Fibroblast of lung (primary cell): ENCODE data around the gene BMERB1. TPM values are rescaled to one million over a fixed set of nuclear protein-coding genes. Genes with fewer than 3 reads are reported as not detected.

Experiments used
- DNase-seq, 2 donors: peaks; one replicate each; pipeline versions ENCODE4 v3.0.0 to v3.0.0-alpha.2; 2010; ENCODE audit warnings: low read depth in 2 of 2
- H2AFZ ChIP-seq: 2 replicates; pipeline ENCODE4 v1.5.1; 2012; ENCODE audit warnings: low read length, control low read depth, inconsistent platforms
- H3K27ac ChIP-seq: 2 replicates; pipeline ENCODE4 v1.5.1; 2011; ENCODE audit warnings: low read length, control low read depth; ENCODE audit not compliant: insufficient read depth
- H3K27me3 ChIP-seq: 2 replicates; pipeline ENCODE4 v1.5.1; 2011; ENCODE audit warnings: mild to moderate bottlenecking, low read length; ENCODE audit not compliant: control insufficient read depth, insufficient read depth
- H3K36me3 ChIP-seq: 2 replicates; pipeline ENCODE4 v1.5.1; 2011; ENCODE audit warnings: low read length; ENCODE audit not compliant: control insufficient read depth, insufficient read depth
- H3K4me1 ChIP-seq: 2 replicates; pipeline ENCODE4 v1.5.1; 2011; ENCODE audit warnings: low read length; ENCODE audit not compliant: control insufficient read depth, insufficient read depth; ENCODE audit errors: extremely low read depth
- H3K4me2 ChIP-seq: 2 replicates; pipeline ENCODE4 v1.5.1; 2011; ENCODE audit warnings: low read length, control low read depth; ENCODE audit not compliant: insufficient read depth; ENCODE audit errors: extremely low read depth
- H3K4me3 ChIP-seq, 4 experiments: fragments of 200-600 bp in 1 of 4; sonication (generic) in 1 of 4; replicated peaks in 1 of 4; 2 replicates each; pipeline ENCODE4 v1.5.1; 2011 to 2016; ENCODE audit warnings: low read length in 4 of 4, low read depth in 3 of 4, mild to moderate bottlenecking in 3 of 4, control low read depth in 2 of 4, inconsistent platforms in 1 of 4, mixed read lengths in 1 of 4; ENCODE audit not compliant: insufficient read depth in 1 of 4; ENCODE audit errors: control extremely low read depth in 1 of 4
- H3K79me2 ChIP-seq: 2 replicates; pipeline ENCODE4 v1.5.1; 2012; ENCODE audit warnings: mild to moderate bottlenecking, low read length, inconsistent platforms; ENCODE audit not compliant: control insufficient read depth, insufficient read depth
- H3K9ac ChIP-seq: 2 replicates; pipeline ENCODE4 v1.5.1; 2011; ENCODE audit warnings: mild to moderate bottlenecking, low read length, control low read depth; ENCODE audit not compliant: insufficient read depth
- H3K9me3 ChIP-seq: 2 replicates; pipeline ENCODE4 v1.5.1; 2012; ENCODE audit warnings: low read depth, low read length; ENCODE audit not compliant: control insufficient read depth, insufficient read depth
- H4K20me1 ChIP-seq: 2 replicates; pipeline ENCODE4 v1.5.1; 2011; ENCODE audit warnings: low read length; ENCODE audit not compliant: control insufficient read depth, insufficient read depth; ENCODE audit errors: extremely low read depth
- CTCF ChIP-seq, 2 donors: IDR thresholded peaks in 1 of 2; conservative IDR thresholded peaks in 1 of 2; 1 replicate in 1 of 2; 2 replicates in 1 of 2; pipeline ENCODE4 v1.5.1; 2011 to 2012; ENCODE audit warnings: low read length in 2 of 2, control low read depth in 1 of 2, inconsistent platforms in 1 of 2, low read depth in 1 of 2, mild to moderate bottlenecking in 1 of 2
- EZH2 ChIP-seq: IDR thresholded peaks from 2 replicates; pipeline ENCODE4 v1.5.1; 2012; ENCODE audit warnings: low read length, control low read depth, mild to moderate bottlenecking; ENCODE audit errors: missing control alignments
- polyA plus RNA-seq, 2 donors: library from polyadenylated mRNA; depleted of rRNA in 1 of 2; stranded (reverse) in 1 of 2; unstranded in 1 of 2; fragments of >200 nt; gene quantifications; 2 replicates each; pipeline ENCODE4 v1.2.1, GENCODE V29; 2011 to 2012; ENCODE audit warnings: missing spikeins in 1 of 2
- total RNA-seq: library from RNA; depleted of rRNA; stranded (reverse); fragments of >200 nt; gene quantifications from 2 replicates; pipeline ENCODE4 v1.2.1, GENCODE V29; 2014

BMERB1 gene
- total and polyA plus RNA-seq, 2 donors (not counting 1 experiment from before 2014, with no cell fraction given): 39.1 to 46.0 TPM

GRCh38 chr16:15636392-15636873, 202.0 kb downstream of the BMERB1 start:
- no peak for TF ChIP-seq CTCF (conservative IDR thresholded peaks at IDR 0.05 in 1 of 2, IDR thresholded peaks at IDR 0.05 in 1 of 2; ENCODE audit: low read depth in 1 of 2, low read length in 2 of 2)
- no peak for TF ChIP-seq EZH2
- no peak for DNase-seq

More at GRCh38 chr16:15636392-15636873, 202.0 kb downstream of the BMERB1 start:
- Histone ChIP-seq H4K20me1 (no peaks in the 10 kb centered on the region), H3K79me2 (peaks cover 9% of the 10 kb centered on the region), H3K27ac (no peak overlapping the region), H3K9ac (no peak overlapping the region), H3K36me3 (peaks cover 9% of the 10 kb centered on the region), H3K27me3 (no peaks in the 10 kb centered on the region), H3K4me2 (no peak overlapping the region), H3K9me3 (no peaks in the 10 kb centered on the region), H3K4me1 (no peaks in the 10 kb centered on the region), H3K4me3 (no peak overlapping the region), H2AFZ (no peak overlapping the region)

Other genes starting within 250 kb of the BMERB1 start
- gene NPIPA5, start 56.3 kb upstream of the BMERB1 start, total RNA-seq: 3.1 and 8.6 TPM in 2 replicates
- 4.7 and 32.9 TPM in 2 replicates for gene NPIPA5, start 56.3 kb upstream of the BMERB1 start, polyA plus RNA-seq
- gene MPV17L, start 38.8 kb upstream of the BMERB1 start, total RNA-seq: 0.66 and 0.77 TPM in 2 replicates
- 0.02 and 0.35 TPM in 2 replicates for gene MPV17L, start 38.8 kb upstream of the BMERB1 start, polyA plus RNA-seq
- gene MARF1, start 208.6 kb downstream of the BMERB1 start, total RNA-seq: 13.6 and 18.8 TPM in 2 replicates
- 14.0 and 14.6 TPM in 2 replicates for gene MARF1, start 208.6 kb downstream of the BMERB1 start, polyA plus RNA-seq
- gene NDE1, start 215.7 kb downstream of the BMERB1 start, total RNA-seq: 18.0 and 23.8 TPM in 2 replicates
- gene NDE1, start 215.7 kb downstream of the BMERB1 start, polyA plus RNA-seq: 24.0 and 33.4 TPM in 2 replicates